HepG2 (cell line): Measurements from ENCODE around the gene SPRED2. TPM values are rescaled to one million over a fixed set of nuclear protein-coding genes. Genes with fewer than 3 reads are reported as not detected.

ENCODE experiments used
- AKNA ChIP-seq: sonication (generic); formaldehyde crosslinking; IDR thresholded peaks from 2 replicates; pipeline ENCODE4 v1.4.0; 2020; ENCODE audit warnings: missing genetic modification reagents, borderline replicate concordance
- HMGXB4 ChIP-seq, 2 experiments: sonication (generic) in 1 of 2; formaldehyde crosslinking in 1 of 2; IDR thresholded peaks; 2 replicates each; pipeline versions ENCODE4 v1.4.0 to v1.6.1; 2018 to 2020; ENCODE audit warnings: missing genetic modification reagents in 2 of 2, borderline replicate concordance in 1 of 2, low read depth in 1 of 2, mild to moderate bottlenecking in 1 of 2, missing biosample characterization in 1 of 2
- MED8 ChIP-seq: sonication (generic); formaldehyde crosslinking; IDR thresholded peaks from 2 replicates; pipeline ENCODE4 v1.8.1; 2023; ENCODE audit warnings: mild to moderate bottlenecking, missing genetic modification reagents; ENCODE audit not compliant: insufficient replicate concordance
- ZFP1 ChIP-seq: IDR thresholded peaks from 2 replicates; pipeline ENCODE4 v1.6.1; 2016
- ZNF205 ChIP-seq: IDR thresholded peaks from 2 replicates; pipeline ENCODE4 v1.6.1; 2018; ENCODE audit warnings: missing biosample characterization, missing genetic modification reagents
- ZNF354B ChIP-seq: sonication (generic); formaldehyde crosslinking; IDR thresholded peaks from 2 replicates; pipeline ENCODE4 v1.8.0; 2022; ENCODE audit warnings: mild to moderate bottlenecking, missing genetic modification reagents
- ZNF878 ChIP-seq: sonication (generic); formaldehyde crosslinking; IDR thresholded peaks from 2 replicates; pipeline ENCODE4 v1.8.1; 2023; ENCODE audit warnings: mild to moderate bottlenecking, missing genetic modification reagents, moderate library complexity
- polyA plus RNA-seq, 8 experiments: library from polyadenylated mRNA; depleted of rRNA in 3 of 8; stranded (reverse) in 7 of 8; unstranded in 1 of 8; fragments of >200 nt; fragmentation: Illumina TruSeq in 4 of 8; extraction: Trizol in 4 of 8; gene quantifications; 2 replicates each; pipeline versions ENCODE4 v1.2.1 to v1.2.3, GENCODE V29; 2011 to 2016; ENCODE audit warnings: low read depth in 4 of 8, missing spikeins in 1 of 8, mixed read lengths in 1 of 8; ENCODE audit not compliant: insufficient read depth in 1 of 8
- total RNA-seq, 5 experiments: library from RNA; depleted of rRNA; stranded (reverse); fragments of >200 nt; fragmentation: Illumina TruSeq; extraction: Trizol; gene quantifications; 2 replicates each; pipeline ENCODE4 v1.2.3, GENCODE V29; 2016; ENCODE audit warnings: low read depth in 1 of 5

Gene SPRED2
- total and polyA plus RNA-seq, 2 of the 13 experiments (the other 11 are each of a cell fraction or from before 2014, with no cell fraction given), result 13.0 to 37.0 TPM

- TF ChIP-seq AKNA (CRISPR knock-in tag) (no peak), ZFP1 (CRISPR knock-in tag) (no peak), ZNF354B (CRISPR knock-in tag) (no peak), HMGXB4 (CRISPR knock-in tag; IDR thresholded peaks at IDR 0.05; ENCODE audit: borderline replicate concordance in 1 of 2, low read depth in 1 of 2) (no peak), ZNF205 (no peak), ZNF878 (no peak), MED8 (CRISPR knock-in tag) (no peak)
These were observed 10.1 kb upstream of the SPRED2 start (continued) for GRCh38 chr2:65442420-65443020.
